ENCODE results near the gene ATXN8OS.
"Not testable (repeated sequence)": the region's sequence is repeated elsewhere in the genome, so short reads cannot be mapped to it uniquely, and the experiment has no call there.

Gene ATXN8OS

DNA sequence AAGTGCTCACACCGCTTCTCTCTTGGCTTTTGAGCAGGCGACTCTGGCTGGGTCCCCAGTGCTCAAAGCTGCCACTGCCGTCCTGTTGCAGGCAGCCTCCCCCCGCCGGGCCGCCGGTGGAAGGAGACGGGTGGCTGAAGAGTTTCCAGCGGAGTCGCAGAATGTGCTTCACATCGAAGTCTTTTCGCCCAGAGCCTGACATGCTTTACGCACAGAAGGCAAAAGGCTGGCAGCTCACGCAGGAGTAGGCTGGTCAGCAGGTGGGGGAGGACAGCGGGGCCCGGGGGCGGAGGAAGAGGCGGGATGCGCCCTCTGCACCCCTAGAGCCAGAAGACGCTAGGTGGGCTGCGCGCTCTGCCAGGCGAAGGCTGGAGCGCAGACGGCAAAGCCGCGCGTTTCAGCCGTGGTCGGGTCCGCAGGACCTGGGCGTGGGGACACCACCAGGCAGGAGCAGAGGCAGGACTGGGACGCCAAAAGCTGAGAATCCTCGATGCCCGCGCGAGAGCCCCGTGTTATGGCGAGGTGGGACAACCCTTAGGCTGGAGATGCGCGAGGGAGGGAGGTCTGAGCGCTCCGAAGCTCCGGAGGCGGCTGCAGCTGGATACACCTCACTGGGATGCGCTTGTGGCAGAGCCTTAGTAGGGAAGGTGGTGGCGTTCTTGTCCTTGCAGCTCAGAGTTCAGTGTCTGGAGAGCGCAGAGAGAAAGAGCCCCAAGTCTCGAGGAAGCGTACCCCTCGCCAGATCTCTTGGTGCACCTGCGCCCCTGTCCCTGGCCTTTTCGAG, at the start of gene ATXN8OS:
Gene ATXN8OS, plus strand, starts transcription at position 329 of the 784 bp plus-strand sequence.
- no peak for DNase-seq

DNA sequence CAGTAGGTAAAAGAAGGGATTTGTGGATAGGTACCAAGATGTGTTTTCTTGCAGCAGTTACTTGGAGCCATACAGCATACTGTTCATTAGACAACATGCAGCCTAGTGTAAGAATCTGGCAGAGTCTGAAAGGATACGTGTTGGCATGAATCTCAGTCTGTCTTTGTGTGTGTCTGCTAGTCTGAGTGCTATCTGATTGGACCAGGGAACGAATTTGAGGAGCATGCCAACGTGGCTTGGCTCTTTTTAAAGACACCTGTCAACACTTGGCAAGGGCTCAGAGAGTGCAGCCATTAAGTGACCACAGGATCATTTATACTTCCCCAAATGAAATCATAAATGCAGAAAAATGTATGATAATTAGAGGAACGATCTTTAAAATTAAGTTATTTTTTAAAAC, 27.6 kb upstream of the ATXN8OS start:
- DNase-seq, result no peak

DNA sequence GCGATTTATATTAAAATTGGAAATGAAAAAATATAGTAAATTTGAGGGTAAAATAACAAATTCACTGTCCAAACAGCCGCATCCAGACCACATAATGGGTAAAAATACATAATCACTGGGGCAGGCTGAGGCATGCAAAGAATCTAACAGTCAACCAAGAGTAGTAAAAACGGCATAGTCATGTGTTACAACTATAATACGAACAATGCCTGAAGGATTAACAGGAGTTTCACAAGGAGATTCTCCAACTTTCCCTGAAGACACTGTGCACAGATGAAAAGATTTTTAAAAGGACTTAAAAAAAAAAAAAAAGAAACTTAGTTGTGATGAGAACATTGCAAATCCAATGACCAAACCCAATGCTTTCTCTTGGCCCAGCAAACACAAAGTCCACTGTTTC, 20.4 kb upstream of the ATXN8OS start:
- DNase-seq, result no peak

DNA sequence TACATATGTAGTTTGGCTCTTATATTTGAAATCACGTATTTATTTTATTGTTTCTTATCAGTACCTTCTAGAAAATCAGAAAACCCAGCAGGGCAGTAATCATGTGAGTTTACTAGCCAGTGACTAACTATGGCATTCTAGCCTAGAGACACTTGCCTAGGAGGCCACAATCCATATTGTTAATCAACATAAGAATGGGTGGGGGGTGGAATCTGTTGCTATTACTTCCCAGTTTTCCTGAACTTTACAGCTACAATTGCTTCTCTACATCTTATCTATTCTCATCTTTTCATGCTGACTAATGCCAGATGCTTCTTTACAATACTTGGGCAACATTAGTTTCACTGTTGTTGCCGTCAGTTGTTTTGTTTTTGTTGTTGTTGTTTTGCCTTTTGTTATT, 18.7 kb upstream of the ATXN8OS start:
- DNase-seq, result no peak

DNA sequence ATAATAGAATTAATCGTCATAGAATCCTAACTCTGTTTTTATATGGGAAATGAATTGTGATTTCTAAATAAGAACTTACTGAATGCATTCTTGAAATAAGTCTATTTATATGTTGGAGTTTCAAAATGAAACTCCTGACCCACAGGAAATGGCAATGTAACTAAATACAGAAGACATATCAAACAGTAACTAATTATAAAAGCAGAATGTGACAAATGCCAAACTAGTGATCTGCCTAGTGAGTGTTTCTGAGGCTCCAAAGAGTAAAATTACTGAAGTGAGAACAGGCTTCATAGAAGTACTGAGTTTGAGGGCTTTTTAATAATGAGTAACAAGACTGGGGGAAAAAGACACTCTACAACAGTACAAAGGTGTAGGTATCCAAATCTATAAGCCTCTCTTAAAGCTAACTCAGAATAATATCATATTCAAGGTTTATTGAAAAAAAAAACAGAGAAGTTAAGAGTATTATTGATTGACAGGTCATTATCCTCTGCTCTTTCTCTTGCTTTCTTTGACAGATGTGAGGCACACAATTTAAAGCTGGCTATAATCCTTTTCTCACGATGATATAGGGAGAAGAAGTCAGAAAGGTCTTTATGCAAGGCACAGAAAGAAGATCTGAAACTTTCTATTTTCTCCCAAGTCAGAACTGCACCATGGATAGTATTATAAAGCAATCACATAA, 17.4 kb upstream of the ATXN8OS start:
- DNase-seq, result no peak

DNA sequence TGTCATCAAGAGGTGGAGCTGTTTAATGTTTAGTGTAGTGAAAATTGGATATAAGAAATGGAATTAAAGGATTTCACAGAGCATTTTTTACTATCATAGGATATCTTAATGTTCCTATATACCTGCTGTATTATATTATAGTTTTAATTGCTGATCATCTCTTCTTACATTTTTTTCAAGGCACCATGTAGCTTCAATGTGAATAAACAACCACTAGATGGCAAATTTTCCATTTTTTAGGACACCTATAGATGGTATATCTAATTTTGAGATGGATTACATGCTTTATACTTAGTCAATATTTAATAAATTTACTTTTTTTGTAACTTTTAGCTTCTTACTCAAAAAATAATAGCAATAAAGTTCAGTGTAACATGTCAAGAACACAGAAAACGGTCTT, 9.0 kb upstream of the ATXN8OS start:
- no peak for DNase-seq

DNA sequence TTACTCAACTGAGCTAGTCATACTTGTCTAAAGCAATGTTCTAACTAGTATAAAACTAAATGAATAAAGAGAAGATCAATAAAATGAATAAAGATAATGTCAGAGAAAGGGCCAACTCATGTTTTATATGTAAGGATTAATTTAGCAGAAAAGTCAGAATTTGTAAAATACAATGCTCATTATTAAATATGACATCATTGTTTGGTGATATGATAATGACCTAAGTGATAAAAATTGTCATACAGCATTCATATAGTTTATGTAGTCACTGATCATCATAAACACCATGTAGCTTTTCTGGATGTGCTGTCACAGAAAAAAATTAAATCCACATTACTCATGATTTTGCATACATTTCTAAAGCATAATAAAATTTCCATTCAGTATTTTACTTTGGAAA, 3.1 kb upstream of the ATXN8OS start:
- no peak for DNase-seq

DNA sequence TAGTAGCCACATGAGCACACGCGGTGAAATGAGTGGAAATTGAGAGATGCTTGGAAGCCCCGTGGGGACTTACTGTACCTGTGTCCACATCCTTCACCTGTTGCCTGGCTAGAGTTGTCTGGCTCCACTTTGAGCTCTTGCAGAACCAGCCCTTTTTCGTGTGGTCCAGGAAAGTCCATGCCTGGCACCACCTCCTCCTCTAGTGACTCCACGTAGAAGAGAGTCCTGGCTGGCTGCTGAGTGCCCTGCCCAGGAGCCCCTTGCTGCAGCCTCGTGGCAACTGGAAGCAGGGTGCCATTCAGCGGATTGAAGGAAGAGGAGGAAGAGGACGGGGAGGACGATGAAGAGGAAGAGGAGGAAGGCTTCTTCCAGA, 515 bp upstream of the ATXN8OS start:
- DNase-seq, result no peak

DNA sequence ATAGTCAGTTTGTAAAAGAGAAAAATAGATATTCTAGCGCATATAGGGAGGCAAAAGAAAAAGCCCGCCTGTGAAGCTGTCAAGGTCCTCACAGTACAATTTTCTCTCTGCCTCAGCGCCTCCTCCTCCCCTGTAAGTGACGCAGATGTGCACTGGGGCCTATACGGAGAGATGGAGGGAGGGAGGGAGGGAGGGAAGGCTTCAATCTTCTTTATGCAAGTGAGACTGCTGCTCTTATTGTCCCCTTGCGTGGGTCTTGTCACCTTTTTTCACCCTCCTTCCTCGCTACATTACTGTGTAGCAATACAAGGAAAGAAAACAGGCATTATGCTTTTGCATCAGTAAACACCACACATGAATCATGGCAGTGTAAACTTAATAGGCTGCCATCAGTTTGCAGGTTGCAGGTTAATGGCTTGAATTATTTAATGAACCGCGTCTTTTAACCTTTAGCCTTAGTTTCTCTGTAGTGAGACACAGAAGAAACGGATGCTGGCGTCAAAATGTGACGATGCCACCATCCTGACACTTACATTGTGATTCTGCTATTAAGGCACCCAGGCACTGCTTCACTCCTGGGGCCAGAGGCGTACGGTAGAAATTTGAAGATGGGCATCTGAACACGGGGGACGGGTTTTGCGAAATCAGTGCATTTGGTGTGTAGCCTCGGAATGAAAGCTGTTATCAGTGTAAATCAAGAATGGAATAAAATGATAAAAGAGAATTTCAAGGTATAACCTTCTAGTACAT, 905 bp downstream of the ATXN8OS start, which contains the start of gene KLHL1:
Gene KLHL1, minus strand, starts transcription at position 97 of the 750 bp plus-strand sequence. CDS start 753 bp downstream, outside the sequence.
- DNase-seq, result no peak

DNA sequence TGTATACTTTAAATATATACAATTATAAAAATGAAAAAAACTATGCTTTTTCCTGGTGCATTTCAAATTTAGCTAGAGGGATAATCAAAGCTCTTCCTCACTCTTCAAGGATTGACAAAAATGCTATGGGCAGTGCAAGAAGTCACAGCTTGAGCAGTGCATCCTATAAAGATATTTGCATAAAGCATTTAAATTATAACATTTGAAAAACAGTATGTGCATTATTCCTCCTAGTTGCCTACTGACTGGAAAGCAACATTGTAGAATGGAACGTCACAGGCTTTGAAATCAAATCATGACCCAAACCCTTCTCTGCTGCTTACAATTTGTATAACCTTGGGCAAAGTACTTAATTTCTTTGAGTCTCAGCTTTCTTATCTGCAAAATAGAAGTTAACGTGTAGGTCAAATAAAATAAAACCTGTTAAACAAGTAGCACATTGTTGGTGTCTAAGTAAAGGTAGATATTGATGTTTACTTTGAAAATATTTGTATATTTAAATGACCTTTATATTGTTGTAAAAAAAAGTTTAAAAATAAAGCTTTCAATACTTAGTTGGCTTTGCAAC, 9.8 kb downstream of the ATXN8OS start:
- no peak for DNase-seq

DNA sequence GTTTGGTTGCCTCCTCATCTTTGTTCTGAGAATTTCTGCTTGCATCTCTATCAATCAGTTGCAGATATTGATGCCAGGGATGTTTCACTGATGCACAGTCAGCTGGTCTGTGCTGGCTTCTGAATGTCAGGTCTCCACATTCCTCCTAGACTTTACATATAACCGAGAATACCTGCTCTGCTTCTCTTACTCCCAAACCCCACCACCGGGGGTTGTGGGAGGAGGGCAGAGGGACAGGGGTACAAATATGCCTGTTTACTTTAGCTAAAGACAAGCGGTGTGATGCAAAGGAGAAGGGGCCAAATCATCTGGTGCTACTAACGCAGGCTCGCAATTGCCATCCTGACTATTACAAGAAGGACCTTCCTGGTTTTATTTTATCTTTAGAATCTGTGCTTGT, 18.1 kb downstream of the ATXN8OS start:
- no peak for DNase-seq

DNA sequence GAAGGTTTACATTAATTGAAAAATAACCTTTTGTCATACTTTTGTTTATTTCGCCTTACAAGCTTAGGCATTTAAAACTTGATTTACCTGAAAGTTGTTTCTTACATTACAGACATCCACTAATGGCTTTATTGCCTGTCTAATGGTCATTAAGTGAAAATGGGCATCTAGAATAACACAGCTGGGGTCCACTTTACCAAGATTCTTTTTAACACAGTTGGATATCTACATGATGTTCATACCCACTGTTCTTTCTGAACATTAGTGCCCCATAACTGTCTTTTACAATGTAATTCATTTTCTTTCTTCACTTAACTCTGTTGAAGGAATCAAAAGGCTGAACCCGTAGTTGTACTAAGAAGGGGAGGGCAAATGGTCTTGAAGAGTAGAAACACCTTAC, 20.5 kb downstream of the ATXN8OS start:
- DNase-seq, result no peak

DNA sequence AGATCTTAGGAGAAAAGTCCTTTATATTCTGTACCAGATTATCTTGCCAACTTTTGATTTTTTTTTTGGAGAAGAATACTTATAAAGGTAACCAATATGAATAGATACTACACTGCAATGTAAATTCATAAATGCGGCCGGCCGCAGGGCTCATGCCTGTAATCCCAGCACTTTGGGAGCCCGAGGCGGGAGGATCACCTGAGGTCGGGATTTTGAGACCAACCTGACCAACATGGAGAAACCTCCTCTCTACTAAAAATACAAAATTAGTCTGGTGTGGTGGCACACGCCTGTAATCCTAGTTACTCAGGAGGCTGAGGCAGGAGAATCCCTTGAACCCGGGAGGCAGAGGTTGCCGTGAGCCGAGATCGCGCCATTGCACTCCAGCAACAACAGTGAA, 35.0 kb downstream of the ATXN8OS start:
- DNase-seq, result not testable (repeated sequence)

DNA sequence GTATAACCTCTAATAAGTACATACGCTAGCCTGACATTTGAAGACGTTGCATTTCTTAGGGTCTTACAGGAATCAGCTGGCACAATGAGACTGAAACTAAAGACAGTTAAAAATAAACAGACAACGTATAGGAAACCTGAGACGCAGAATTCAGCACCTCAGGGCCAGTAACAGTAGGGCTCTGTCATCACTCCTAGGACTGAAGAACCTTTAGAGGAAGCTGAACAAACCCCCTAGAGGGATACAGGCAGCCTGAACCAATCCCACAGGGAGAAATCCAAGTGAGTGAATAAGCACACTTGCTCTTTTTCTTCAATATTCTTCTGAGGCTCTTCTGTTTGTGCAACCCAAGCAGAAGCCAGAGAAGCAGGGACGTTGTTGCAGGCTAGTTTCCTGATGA, 54.5 kb downstream of the ATXN8OS start:
- DNase-seq, result no peak

DNA sequence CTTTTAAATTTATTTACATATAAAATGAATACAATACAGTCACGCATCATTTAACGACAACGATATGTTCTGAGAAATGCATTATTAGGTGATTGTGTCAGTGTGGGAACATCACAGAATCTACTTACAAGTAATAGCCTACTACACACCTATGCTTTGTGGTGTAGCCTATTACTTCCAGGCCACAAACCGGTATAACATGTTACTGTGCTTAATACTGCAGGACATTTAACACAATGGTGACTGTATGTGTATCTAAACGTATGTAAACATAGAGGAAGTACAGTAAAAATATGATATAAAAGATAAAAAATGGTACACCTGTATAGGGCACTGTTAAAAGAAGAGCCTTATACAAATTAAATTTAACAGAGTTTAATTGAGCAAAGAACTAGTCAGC, 63.1 kb downstream of the ATXN8OS start:
- DNase-seq, result no peak

DNA sequence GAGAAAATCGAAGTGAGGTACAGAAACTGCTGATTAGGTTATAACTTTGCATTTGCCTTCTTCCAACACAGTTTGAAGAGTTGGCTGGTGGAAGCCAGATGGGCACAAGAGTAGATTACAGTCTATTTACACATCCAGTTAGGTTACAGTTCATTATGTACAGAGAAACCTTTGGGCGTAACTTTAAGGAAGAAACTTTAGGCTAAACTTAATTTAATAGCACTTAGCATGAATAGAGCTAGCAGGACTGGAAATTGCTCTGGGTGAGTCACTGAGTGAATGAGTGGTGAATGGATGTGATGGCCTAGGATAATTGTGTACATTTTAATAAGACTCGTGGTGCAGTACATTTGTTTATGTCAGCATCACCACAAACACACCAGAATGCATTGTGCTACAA, 63.5 kb downstream of the ATXN8OS start:
- DNase-seq, result no peak

DNA sequence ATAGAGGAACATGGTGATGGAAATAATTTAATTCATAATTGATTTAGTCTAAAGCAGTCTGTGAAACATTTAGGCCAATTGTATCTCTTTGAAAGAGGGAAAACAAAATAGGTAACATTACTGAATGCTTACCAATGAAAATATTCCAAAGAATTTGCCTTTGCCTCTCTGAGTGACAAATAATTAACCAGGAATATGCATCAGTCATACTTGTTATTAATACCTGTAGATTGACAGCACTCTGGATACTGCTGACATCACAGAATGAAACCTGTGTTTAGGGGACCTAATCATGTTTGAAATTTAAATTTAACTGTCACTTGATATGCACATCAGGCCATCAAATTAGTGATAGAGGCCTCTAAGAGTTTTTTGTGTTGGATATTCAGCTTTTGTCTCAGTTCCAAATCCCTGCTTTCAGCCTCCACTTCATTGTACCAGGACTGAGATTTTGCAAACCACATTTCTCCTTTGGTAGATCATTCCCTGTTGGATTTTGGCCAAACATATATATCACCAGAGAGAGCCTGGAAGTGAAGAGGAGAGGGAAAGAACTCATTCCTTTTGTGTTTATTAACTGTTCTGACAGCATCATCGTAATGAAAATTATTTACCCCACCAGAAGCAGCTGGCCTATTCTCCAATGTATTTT, 65.4 kb downstream of the ATXN8OS start:
- DNase-seq, result no peak

DNA sequence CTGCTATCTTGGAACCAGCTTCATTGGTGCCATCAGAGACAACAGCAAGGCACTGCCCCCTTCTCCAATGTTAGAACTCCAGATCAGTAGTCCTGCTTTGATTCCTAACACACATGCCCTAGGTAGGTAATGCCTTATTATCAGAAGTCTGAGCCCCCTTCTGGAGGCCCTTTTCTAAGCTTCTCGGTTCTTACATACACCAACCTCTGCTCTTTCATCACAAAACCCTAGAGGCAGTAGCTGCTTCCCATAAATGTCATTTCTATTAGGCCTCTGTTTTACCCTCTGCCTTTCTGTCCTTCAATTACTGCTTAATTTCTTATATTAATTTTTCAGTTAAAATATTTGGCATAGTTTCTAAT, 66.0 kb downstream of the ATXN8OS start:
- no peak for DNase-seq

DNA sequence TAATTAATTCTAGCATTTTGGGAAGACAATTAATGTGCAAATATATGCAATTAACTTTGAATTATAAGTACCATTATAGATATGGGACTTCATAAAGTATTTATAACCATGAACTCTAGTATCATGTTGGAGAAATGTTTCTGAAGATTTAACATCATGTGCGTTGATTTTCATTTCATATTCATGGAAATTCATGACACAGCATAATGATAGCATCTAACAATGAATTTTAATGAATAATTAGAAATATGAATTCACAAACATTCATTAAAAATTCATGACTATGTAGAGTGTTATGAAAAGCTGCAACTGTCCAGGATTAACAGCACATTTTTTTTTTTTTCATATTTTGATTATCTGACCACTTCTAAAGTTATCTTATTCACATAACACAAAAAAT, 70.7 kb downstream of the ATXN8OS start:
- DNase-seq, result no peak

All from DMS79 (cell line).